HG02973 (cell line): ENCODE results near the gene SOX10.
"Not testable (repeated sequence)": the region's sequence is repeated elsewhere in the genome, so short reads cannot be mapped to it uniquely, and the experiment has no call there.

ENCODE experiments used
- ATAC-seq: cut with Tn5 transposase; IDR thresholded peaks from one replicate; pipeline ENCODE4 v1.9.1; 2021; ENCODE audit warnings: moderate library complexity; ENCODE audit not compliant: unreplicated experiment

Gene SOX10

DNA sequence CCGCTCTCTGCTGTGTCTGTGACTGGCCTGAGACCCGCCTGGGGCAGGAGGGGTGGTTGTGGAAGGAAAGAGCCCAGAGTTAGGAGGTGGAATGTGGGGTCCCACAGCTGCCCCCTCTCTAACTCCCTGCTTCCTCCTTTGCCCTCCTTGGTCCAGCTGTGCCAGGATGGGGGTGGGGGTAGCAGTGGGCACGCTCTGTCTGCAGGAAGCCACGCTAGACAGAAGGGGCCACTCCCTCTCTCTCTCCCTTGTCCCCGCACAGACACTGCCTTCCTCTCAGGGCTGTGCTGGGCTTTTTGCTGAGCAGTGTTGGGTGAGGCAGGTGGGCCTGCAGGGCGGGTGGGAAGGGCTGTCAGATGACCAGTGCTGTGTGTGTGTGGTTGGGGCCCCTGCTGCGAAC lies 2.0 kb upstream of the SOX10 start:
- no peak for ATAC-seq

DNA sequence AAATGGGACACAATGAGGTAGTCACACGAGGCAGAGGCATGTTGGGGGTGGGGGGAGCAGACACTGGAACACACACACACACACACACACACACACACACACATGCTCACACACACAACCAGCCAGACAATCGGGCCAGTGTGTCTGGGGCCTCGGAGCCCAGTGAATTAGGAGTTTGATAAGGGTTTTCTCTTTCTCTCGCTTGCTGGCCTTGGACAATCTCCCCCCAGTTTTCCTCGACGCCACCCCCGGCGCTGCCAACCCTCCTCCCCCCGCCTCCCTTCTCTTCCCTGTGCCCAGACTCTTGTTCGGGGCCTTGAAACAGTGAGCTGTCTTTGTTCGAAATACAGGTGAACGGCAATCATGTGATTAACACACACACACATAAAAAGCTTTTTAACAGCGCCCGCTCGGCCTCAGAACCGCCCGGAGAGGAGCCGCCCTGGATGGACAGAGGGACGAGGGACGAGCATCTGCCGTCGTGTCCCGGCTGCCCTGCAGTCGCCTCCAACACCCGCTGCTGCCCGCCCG lies 1.5 kb upstream of the SOX10 start:
- no peak for ATAC-seq

DNA sequence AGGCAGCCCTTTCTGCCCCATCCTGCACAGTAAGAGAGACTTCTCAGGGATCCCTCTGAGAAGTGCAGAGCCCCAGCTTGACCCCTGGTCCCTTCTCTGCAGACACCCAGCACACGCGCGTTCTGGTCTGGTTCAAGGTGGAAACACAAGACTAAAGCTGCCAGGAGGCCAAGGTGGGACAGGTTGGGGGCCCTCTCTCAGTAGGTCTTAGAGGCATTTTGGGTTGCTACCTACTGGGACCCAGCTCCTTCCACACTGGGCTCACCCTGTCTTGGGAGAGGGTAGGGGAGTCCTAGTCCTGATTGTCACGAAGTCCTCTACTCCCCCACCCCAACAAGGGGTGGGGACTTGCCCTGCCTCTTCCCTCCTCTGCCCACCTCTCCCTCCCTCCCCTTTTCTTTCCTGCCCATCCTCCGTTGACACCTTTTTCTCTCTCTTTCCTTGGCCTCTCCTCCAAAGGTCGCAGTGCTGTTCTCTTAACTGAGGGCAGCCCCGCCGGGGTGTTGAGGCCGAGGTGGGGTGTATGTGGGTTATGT lies 763 bp upstream of the SOX10 start:
- no peak for ATAC-seq

DNA sequence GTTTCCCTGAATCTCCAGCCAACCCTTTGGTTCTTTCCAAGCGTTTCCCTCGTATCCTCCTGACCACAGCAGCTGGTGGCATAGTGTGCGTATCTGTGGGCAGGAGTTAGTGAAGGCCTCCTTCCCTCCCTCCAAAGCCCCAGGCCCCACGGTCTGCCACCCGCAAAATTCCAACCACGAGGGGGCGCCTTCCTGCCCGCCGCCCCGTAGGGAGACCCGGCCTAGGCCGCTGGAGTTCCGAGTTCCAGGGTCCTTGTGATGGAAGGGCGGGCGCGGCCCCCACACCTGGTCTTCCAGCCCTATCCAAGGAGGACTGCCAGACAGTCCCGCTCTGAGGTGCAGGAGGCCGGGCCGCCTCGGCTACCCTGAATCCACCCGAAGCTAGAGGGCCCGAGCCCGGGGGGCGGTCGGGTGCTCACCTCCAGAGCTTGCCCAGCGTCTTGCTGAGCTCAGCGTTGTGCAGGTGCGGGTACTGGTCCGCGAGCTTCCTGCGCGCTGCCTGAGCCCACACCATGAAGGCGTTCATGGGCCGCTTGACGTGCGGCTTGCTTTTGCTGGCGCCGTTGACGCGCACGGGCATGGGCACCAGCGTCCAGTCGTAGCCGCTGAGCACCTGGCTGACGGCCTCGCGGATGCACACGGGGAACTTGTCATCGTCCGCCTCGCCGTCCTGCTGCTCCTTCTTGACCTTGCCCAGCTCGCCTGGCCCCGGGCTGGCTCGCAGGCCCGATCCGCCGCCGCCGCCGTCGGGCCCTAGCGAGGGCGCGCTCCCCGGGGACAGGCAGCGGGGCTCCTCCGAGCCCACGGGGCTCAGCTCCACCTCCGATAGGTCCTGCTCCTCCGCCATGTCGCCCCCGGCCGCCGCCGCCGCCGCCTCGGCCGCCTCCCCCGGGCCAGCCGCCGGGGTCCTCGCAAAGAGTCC lies 1.2 kb downstream of the SOX10 start:
- ATAC-seq: no peak

DNA sequence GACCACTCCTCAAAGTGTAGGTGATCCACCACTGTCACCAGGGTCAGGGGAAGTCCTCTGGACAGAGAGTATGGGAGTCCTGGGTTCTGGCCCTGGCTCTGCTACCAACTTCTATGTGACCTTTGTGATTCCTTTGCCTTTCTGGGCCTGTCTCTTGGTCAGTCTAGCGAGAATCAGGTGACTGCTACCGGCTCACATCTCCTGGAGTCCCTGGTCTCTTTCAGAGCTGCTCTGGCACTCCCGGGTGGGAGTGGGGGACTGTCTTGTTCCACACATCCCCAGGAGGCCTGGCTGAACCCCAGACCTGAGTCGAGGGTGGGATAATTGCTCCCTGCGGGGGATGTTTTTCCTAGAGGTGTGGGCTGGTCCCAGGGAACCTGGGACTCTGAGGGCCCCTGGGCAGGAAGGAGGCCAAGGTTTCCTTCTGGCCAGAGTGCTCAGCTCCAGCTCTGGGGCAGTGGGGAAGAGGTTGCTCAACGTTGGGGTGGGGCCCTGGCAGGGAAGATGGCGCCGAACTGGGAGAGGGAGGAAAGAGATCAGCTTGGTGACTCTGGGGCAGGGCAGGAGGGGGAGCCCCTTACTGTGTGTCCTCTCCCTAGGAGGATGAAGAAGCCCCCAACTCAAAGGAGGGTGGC lies 2.1 kb downstream of the SOX10 start:
- ATAC-seq: no peak

DNA sequence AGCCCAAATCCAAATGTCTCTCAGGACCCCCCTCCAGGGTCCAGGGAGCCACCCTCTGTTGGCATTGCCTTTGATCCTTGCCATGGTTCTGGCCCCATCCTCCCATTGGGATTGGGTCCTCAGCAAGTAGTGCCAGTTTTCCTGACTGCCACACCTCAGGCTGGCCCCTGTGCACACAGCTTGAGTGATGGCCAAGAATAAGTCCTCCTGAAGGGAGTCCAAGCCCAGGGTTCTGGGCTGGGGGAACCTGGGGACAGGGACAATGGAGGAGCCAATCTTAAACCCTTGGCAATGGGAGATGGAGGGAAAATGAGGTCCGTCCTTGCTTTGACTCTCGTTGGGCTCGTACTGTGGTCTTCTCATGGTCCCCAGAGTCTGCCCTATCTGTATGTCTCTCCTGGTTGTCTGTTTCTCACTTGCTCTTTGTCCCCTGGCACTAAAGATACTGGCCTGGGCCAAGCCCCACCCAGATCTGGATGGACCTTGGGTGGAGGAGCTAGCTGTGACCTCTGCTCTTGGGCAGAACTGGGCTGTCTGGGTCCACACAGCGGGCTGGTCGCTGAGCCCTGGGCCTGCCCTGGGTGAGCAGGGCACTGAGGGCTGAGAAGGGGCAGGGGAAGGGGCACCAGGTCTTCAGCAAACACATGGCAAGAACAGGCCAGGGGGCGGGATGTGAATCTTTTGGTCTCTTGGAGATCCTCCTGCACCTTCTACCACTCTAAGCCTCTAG lies 2.9 kb downstream of the SOX10 start:
- no peak for ATAC-seq

DNA sequence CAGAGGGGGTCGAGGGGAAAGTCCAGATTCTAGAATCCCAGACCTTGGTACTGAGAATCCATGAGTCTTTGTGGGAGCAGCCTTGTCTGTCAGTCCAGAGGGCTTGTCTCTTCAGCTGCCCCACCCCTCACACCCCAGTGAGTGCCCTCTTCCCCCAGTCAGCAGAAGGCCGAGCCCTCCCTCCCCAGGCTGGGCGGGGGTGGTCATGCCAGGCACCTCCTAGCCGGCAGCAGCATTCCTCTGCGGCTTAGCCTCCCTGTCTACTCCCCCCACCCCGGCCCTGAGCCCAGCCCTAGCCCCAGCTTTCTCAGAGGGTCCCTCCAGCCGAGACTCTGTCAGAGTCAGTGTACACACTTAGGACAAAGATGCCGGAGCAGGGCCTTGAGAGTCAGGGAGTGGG lies 4.6 kb downstream of the SOX10 start:
- ATAC-seq: no peak

DNA sequence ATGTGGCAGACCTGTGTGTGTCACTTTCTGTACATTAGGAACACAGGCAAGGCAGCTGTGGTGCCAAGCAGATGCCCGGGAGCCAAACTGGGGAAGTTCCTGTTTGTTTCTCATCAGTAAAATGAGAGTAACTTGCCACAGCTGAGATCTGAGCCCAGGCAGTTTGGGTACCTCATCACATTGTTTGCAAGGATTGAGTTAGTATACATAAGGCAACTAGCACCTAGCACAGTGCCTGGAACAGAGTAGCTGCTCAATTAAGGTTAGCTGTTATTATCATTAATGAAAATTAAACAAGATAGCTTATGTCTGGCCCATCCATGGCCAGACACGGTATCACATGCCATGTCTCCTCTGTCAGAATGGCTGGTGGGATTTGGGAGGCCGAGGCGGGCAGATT lies 7.8 kb downstream of the SOX10 start:
- no peak for ATAC-seq

DNA sequence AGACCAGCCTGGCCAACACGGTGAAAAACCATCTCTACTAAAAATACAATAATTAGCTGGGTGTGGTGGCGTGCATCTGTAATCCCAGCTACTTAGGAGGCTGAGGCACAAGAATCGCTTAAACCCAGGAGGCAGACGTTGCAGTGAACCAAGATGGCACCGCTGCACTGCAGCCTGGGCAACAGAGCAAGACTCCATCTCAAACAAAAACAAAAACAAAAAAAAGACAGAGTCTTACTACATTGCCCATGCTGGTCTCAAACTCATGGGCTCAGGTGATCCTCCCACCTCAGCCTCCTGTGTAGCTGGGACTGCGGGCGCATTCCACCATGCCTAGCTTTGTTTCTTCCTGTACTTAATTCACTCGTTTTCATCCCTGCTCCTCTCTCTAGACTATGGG lies 8.3 kb downstream of the SOX10 start:
- ATAC-seq: not testable (repeated sequence)

DNA sequence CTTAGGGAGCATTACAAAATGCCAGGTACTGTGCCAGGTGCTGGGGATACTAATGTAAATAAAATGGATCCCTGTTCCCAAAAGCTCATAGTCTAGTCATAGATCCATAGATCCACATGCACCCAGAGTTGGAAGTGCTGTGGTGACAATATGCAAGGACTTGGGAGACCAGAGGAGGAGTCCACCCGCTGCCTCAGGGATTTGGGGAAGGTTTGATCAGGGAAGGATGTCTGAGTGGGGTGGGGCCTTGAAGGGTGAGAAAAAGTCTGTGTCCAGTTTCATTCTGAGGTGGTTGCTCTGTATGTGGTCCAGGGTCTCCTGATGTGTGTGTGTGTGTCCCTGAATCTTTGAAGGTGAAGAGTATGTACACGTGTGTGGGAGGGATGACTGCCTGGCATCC lies 9.2 kb downstream of the SOX10 start:
- ATAC-seq: no peak

DNA sequence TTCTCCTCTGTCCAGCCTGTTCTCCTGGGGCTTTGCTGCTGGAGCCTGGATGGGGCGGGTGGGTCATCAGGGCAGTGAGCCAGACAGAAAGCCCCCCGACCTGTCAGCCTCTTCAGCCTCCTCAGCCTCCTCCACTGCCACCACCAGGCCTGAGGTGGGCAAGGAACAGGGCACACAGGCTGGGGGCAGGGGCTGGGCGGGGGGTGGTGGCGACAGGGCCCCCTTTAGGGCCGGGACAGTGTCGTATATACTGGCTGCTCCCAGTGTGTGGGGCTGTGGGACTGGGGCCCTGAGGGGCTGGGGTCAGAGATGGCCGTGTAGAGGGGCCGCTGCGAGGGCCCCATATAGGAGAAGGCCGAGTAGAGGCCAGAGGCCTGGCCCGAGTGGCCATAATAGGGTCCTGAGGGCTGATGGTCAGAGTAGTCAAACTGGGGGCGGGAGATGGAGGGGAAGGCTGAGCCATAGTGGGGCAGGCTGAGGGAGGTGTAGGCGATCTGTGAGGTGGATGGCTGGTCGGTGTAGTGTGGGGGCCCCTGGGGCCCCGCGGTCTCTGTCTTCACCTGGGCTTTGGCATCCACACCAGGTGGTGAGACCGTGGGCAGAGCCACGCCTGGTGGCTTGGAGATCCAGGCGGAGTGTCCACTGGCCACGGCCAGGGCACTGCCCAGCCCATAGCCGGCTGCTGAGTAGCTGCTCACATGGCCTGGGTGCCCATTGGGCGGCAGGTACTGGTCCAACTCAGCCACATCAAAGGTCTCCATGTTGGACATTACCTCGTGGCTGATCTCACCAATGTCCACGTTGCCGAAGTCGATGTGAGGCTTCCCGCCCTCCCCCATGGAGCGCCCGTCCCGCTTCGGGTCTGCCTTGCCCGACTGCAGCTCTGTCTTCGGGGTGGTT lies 10.8 kb downstream of the SOX10 start:
- no peak for ATAC-seq

DNA sequence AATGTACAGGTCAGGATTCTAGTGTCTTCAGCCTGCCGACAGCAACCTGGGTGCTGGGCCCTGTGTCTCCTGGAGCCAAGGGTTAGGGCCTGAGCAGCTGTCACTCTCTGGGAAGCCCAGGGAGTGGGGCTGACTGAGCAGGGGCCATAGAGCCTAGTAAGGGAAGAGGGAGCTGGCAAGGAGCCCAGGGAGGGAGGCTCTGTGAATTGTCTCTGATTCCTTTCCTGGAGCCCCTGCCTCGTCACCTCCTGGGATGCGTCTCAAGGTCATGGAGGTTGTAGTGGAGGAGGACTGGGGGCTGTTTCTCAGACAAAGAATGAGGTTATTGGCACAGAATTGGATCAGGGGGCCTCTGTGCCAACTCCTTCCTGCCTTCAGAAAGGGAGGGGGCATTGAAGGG lies 11.8 kb downstream of the SOX10 start:
- ATAC-seq: no peak

DNA sequence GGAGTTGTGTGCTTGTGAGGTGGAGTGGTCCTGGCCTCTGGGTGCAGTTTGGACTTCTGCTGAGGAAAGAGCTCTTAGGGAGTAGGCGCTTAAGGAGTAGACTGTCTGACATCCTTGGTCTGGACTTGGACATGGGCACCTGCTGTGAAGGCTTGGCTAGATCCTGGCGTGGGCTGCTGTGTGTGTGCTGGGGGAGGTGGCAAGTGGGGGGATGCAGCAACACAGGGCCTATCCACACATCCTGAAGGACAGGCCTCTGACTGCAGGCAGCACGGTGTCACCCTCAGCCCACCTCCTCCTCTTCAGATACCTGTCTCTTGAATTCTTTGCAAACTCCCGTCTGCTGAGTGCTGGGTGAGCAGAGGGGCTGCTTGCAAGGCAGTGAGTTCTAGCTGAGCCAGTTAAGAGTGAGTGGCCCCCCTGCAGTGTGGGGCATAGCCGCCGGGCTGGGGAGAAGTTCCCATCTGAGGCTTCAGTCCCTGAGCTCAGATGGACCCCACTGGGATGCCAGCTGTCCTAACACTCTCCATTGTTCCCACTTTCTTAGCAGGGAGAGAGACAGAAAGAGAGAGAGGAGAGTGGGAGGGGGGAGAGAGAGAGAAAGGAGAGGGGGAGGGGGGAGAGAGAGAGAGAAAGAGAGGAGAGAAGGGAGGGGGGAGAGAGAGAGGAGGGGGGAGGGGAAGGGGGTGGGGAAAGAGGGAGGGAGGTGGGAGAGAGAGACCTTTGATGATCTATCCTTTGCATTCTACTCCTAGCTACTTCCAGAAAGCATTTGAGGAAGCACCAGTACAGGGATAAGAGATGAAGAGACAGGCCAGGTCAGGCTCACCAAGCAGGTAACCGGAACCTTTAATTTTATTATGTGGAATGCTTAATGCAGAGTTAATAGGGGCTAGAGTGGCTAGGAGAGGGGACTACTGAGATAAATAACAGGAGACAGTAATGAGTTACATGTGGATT lies 12.6 kb downstream of the SOX10 start:
- no peak for ATAC-seq

DNA sequence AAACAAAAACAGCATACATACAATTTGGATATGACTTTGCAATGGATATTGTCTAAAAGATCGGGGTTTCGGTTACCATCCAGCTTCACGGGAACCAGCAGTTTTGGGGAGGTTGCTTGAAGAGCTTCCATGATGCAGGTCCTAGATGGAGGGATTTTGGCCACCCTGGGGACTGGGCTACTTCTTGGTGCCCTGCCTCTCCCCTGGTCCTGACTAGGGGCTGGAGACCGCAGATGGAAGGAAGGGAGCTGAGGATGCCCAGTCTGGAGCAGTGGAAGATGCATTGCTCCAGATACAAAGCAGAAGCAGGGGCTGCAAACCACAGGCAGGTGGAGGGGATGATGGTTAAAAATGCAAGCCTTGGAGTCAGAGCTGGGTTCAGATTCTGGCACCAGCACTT lies 13.5 kb downstream of the SOX10 start:
- ATAC-seq: no peak

DNA sequence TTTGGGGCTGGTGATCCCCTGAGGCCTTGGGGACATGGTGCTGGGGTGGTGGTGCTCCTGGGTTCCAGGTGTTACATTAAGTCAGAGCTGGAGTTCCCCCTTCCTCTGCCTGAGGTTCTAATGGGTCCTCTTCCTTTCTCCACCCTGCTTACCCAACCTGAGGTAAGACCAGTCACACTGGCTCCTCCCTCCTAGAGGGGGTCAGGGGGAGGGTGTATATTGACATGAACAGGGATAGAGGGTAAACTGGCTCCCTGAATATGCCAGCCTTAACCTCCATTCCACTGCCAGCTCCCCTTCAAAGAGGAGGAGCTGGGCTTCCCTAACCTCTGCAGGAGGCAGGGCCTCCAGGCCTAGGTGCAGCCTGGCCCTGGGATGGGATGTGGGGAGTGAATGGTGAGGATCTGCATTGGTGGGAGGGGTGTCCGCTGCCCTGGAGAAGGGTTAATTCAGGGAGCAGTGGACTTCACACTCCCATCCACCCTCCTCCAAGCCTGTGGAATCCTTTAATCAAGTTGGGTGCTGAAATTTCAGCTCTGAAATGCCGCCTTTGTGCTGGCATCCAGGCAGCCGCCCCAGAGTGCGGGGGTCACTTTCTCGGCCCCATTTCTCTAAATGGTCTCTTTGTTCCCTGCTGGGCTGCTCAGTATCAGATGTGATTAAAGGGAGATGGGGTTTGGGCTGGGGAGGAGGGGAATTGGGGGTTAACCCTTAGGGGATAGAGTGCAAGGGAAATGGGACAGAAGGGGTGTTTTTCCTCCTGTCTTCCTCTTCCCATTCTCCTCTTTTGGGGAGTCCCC lies 15.7 kb downstream of the SOX10 start:
- no peak for ATAC-seq

DNA sequence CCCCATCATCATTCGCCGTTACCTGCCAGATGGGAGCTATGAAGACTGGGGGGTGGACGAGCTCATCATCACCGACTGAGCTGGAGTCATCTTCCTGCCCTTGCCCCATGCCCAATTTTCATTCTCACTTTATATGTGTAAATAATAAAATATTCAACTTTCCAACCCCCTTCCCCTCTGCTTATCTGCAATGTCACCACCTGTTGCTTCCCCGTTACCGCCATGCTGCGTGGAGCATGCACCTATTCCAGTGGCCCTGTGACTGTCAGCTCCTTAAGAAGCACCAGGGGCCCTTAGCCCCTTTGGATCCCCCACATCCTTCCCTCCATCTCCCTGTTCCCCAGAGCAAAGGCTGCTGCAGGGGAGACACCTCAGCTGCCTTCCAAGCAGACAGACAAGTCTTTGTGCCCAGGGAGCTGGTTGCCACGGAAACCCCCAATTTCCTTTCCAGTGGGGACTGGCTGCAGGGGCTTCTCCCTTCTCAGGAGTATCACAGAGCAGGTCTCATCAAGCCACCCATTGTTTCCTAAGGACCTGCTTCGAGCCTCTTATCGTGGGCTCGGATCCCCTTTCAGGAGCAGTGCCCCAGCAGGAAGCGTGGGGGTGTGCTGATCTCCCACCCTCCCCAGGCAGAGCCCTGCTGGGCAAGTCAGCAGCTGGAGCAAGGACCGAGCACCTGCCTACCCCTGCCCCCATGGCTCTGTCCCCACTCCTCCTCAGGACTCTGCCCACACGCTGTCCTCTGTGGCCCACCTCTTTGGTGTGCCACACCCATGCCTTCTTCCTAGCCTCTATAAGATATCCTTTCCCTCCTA lies 16.5 kb downstream of the SOX10 start:
- ATAC-seq: no peak

DNA sequence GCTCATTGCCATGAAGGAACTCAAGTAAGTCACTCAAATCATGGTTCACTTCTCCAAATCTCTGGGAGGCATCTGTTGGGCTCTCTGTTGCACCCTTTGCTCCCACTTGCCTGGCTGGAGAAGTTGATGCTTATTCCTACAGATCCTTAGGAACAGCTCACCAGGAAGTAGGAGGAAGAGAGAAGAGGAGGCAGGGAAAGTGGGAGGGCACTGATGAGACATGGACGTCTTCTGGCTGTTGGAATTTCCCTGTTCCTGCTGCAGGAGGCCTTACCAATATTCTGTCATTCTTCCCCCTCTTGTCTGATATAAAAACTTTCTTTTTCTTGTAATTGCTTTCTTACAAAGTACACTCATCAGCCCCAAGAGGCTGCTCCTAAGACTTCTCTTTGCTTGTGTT lies 17.2 kb downstream of the SOX10 start:
- no peak for ATAC-seq
